H1 (cell line): Measurements from ENCODE around the gene SLC25A12.

ENCODE experiments used
- CEBPB ChIP-seq: IDR thresholded peaks from 2 replicates; pipeline ENCODE4 v1.6.1; 2012; ENCODE audit warnings: low read depth, low read length
- CTCF ChIP-seq, 3 experiments: IDR thresholded peaks; 1 replicate in 2 of 3; 2 replicates in 1 of 3; pipeline versions ENCODE4 v1.5.1 to v1.6.1; 2011; ENCODE audit warnings: low read length in 3 of 3, mild to moderate bottlenecking in 3 of 3, inconsistent platforms in 2 of 3, low read depth in 1 of 3, moderate library complexity in 1 of 3; ENCODE audit not compliant: insufficient read depth in 1 of 3; ENCODE audit errors: control extremely low read depth in 1 of 3
- EZH2 ChIP-seq: fragments of 200-600 bp; sonication (generic); IDR thresholded peaks from 2 replicates; pipeline ENCODE4 v1.7.1; 2012; ENCODE audit warnings: low read depth, mild to moderate bottlenecking, moderate library complexity, low read length, inconsistent platforms; ENCODE audit not compliant: severe bottlenecking
- GABPA ChIP-seq: IDR thresholded peaks from 2 replicates; pipeline ENCODE4 v1.6.1; 2011; ENCODE audit warnings: mild to moderate bottlenecking, low read length, moderate library complexity, borderline replicate concordance; ENCODE audit not compliant: insufficient read depth
- HDAC2 ChIP-seq, 2 experiments: fragments of 300-600 bp in 1 of 2; sonication (generic) in 1 of 2; IDR thresholded peaks; 2 replicates each; pipeline ENCODE4 v1.6.1; 2011 to 2012; ENCODE audit warnings: low read depth in 2 of 2, low read length in 2 of 2, mild to moderate bottlenecking in 2 of 2, moderate library complexity in 2 of 2, borderline replicate concordance in 1 of 2, inconsistent platforms in 1 of 2
- JUND ChIP-seq: IDR thresholded peaks from 2 replicates; pipeline ENCODE4 v1.6.1; 2011; ENCODE audit warnings: mild to moderate bottlenecking, improper control_type of control experiment, low read length
- POLR2A ChIP-seq, 2 experiments: IDR thresholded peaks; 1 replicate in 1 of 2; 2 replicates in 1 of 2; pipeline ENCODE4 v1.6.1; 2011; ENCODE audit warnings: low read depth in 2 of 2, low read length in 2 of 2, mild to moderate bottlenecking in 2 of 2; ENCODE audit errors: control extremely low read depth in 1 of 2
- POLR2AphosphoS5 ChIP-seq: IDR thresholded peaks from 2 replicates; pipeline ENCODE4 v1.6.1; 2011; ENCODE audit warnings: low read depth, low read length
- RAD21 ChIP-seq, 2 experiments: IDR thresholded peaks in 1 of 2; conservative IDR thresholded peaks in 1 of 2; 2 replicates each; pipeline ENCODE4 v1.6.1; 2011; ENCODE audit warnings: low read depth in 2 of 2, low read length in 2 of 2, improper control_type of control experiment in 1 of 2, inconsistent platforms in 1 of 2, mild to moderate bottlenecking in 1 of 2, moderate library complexity in 1 of 2
- SIN3A ChIP-seq, 2 experiments: IDR thresholded peaks in 1 of 2; conservative IDR thresholded peaks in 1 of 2; 2 replicates each; pipeline ENCODE4 v1.6.1; 2011 to 2012; ENCODE audit warnings: low read length in 2 of 2, improper control_type of control experiment in 1 of 2, low read depth in 1 of 2, mild to moderate bottlenecking in 1 of 2
- SP2 ChIP-seq: IDR thresholded peaks from 2 replicates; pipeline ENCODE4 v1.6.1; 2012; ENCODE audit warnings: mild to moderate bottlenecking, low read length, inconsistent platforms
- TF ChIP-seq, protein P1 (sequence below): IDR thresholded peaks from 2 replicates; pipeline ENCODE4 v1.6.1; 2011; ENCODE audit warnings: low read length, improper control_type of control experiment

GRCh38 chr2:171862501-171862900 is 31.5 kb downstream of the SLC25A12 start:
- TF ChIP-seq SP2 (no peak), CTCF (IDR thresholded peaks at IDR 0.05; ENCODE audit: control extremely low read depth in 1 of 3, insufficient read depth in 1 of 3, low read depth in 1 of 3, low read length in 3 of 3) (no peak), HDAC2 (IDR thresholded peaks at IDR 0.05; ENCODE audit: borderline replicate concordance in 1 of 2, low read depth in 2 of 2, low read length in 2 of 2) (no peak), EZH2 (no peak), SIN3A (conservative IDR thresholded peaks at IDR 0.05 in 1 of 2, IDR thresholded peaks at IDR 0.05 in 1 of 2; ENCODE audit: low read depth in 1 of 2, low read length in 2 of 2) (no peak), JUND (no peak), POLR2AphosphoS5 (no peak), CEBPB (no peak), POLR2A (IDR thresholded peaks at IDR 0.05; ENCODE audit: control extremely low read depth in 1 of 2, low read depth in 2 of 2, low read length in 2 of 2) (no peak), GABPA (no peak), RAD21 (IDR thresholded peaks at IDR 0.05 in 1 of 2, conservative IDR thresholded peaks at IDR 0.05 in 1 of 2; ENCODE audit: low read depth in 2 of 2, low read length in 2 of 2) (no peak)
- TF ChIP-seq, protein P1, sequence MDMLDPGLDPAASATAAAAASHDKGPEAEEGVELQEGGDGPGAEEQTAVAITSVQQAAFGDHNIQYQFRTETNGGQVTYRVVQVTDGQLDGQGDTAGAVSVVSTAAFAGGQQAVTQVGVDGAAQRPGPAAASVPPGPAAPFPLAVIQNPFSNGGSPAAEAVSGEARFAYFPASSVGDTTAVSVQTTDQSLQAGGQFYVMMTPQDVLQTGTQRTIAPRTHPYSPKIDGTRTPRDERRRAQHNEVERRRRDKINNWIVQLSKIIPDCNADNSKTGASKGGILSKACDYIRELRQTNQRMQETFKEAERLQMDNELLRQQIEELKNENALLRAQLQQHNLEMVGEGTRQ = no peak
